ENCODE results near the gene ZGLP1.

- TF ChIP-seq, protein P1, sequence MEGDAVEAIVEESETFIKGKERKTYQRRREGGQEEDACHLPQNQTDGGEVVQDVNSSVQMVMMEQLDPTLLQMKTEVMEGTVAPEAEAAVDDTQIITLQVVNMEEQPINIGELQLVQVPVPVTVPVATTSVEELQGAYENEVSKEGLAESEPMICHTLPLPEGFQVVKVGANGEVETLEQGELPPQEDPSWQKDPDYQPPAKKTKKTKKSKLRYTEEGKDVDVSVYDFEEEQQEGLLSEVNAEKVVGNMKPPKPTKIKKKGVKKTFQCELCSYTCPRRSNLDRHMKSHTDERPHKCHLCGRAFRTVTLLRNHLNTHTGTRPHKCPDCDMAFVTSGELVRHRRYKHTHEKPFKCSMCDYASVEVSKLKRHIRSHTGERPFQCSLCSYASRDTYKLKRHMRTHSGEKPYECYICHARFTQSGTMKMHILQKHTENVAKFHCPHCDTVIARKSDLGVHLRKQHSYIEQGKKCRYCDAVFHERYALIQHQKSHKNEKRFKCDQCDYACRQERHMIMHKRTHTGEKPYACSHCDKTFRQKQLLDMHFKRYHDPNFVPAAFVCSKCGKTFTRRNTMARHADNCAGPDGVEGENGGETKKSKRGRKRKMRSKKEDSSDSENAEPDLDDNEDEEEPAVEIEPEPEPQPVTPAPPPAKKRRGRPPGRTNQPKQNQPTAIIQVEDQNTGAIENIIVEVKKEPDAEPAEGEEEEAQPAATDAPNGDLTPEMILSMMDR (IDR thresholded peaks at IDR 0.05 in 8 of 11, conservative IDR thresholded peaks at IDR 0.05 in 3 of 11) = no peak
- TF ChIP-seq POLR2A (IDR thresholded peaks at IDR 0.05) (no peak), POLR2AphosphoS5 (IDR thresholded peaks at IDR 0.05) (no peak)
These were observed 16.1 kb upstream of the ZGLP1 start for GRCh38 chr19:10325732-10326131.
